SK-N-SH (cell line): ENCODE results near the gene STX18. TPM values are rescaled to one million over a fixed set of nuclear protein-coding genes. Genes with fewer than 3 reads are reported as not detected.

Experiments used
- CTCF ChIA-PET: fragments of 300-600, 350-600 bp; formaldehyde crosslinking; extraction: SDS; loops from one replicate; lab custom pipeline; 2021; lab: Yijun Ruan, JAX
- POLR2A ChIA-PET: fragments of 350-600 bp; sonication (Branson Sonifier 250); formaldehyde crosslinking; extraction: SDS; loops from one replicate; lab custom pipeline; 2020; ENCODE audit warnings: antibody characterized with exemption, inconsistent platforms; lab: Yijun Ruan, JAX
- DNase-seq: peaks from one replicate; pipeline ENCODE4 v3.0.0; 2012
- H2AFZ ChIP-seq: fragments of 200-600 bp; sonication (generic); 2 replicates; pipeline ENCODE4 v1.8.1; 2016; ENCODE audit warnings: antibody characterized with exemption, mild to moderate bottlenecking, low read depth
- H3F3A ChIP-seq: fragments of 200-600 bp; sonication (generic); replicated peaks from 2 replicates; pipeline ENCODE3; 2016; ENCODE audit warnings: antibody characterized with exemption, mild to moderate bottlenecking; ENCODE audit not compliant: insufficient read depth
- H3K27ac ChIP-seq, 2 experiments: fragments of 200-500 bp in 1 of 2; fragments of 200-600 bp in 1 of 2; sonication (Bioruptor generic) in 1 of 2; sonication (generic), shearing (Covaris generic) in 1 of 2; 2 replicates each; pipeline versions ENCODE4 v1.5.1 to v1.6.1; 2014 to 2016; ENCODE audit warnings: low read depth in 2 of 2, inconsistent platforms in 1 of 2, low read length in 1 of 2, mild to moderate bottlenecking in 1 of 2, mixed read lengths in 1 of 2
- H3K27me3 ChIP-seq: fragments of 200-600 bp; sonication (generic), shearing (Covaris generic); 2 replicates; pipeline ENCODE4 v1.6.1; 2016; ENCODE audit warnings: mixed run types; ENCODE audit not compliant: insufficient read depth
- H3K36me3 ChIP-seq, 2 experiments: fragments of 200-500 bp in 1 of 2; fragments of 200-600 bp in 1 of 2; sonication (Bioruptor generic) in 1 of 2; sonication (generic) in 1 of 2; replicated peaks in 1 of 2; 2 replicates each; pipeline versions ENCODE3 to v1.5.1; 2014 to 2016; ENCODE audit warnings: low read length in 1 of 2, mild to moderate bottlenecking in 1 of 2; ENCODE audit not compliant: insufficient read depth in 2 of 2, control insufficient read depth in 1 of 2
- H3K4me1 ChIP-seq, 2 experiments: fragments of 200-500 bp in 1 of 2; fragments of 200-600 bp in 1 of 2; sonication (Bioruptor generic) in 1 of 2; sonication (generic), shearing (Covaris generic) in 1 of 2; 2 replicates each; pipeline versions ENCODE4 v1.5.1 to v1.6.1; 2014 to 2016; ENCODE audit warnings: low read depth in 1 of 2, low read length in 1 of 2, mixed run types in 1 of 2; ENCODE audit not compliant: insufficient read depth in 2 of 2, control insufficient read depth in 1 of 2
- H3K4me2 ChIP-seq: fragments of 200-600 bp; sonication (generic), shearing (Covaris generic); 2 replicates; pipeline ENCODE4 v1.6.1; 2017; ENCODE audit warnings: mixed run types
- H3K4me3 ChIP-seq, 2 experiments: fragments of 200-500 bp in 1 of 2; fragments of 200-600 bp in 1 of 2; sonication (Bioruptor generic) in 1 of 2; sonication (generic), shearing (Covaris generic) in 1 of 2; 2 replicates each; pipeline versions ENCODE4 v1.5.1 to v1.8.1; 2014 to 2016; ENCODE audit warnings: low read depth in 2 of 2, inconsistent platforms in 1 of 2, low read length in 1 of 2, mild to moderate bottlenecking in 1 of 2, mixed read lengths in 1 of 2, moderate library complexity in 1 of 2
- H3K79me2 ChIP-seq: fragments of 200-600 bp; sonication (generic); 2 replicates; pipeline ENCODE4 v1.8.1; 2017; ENCODE audit warnings: mild to moderate bottlenecking; ENCODE audit not compliant: insufficient read depth
- H3K9ac ChIP-seq: fragments of 200-600 bp; sonication (generic); 2 replicates; pipeline ENCODE4 v1.6.1; 2017; ENCODE audit warnings: mixed run types
- H3K9me2 ChIP-seq: fragments of 200-600 bp; sonication (generic); 2 replicates; pipeline ENCODE4 v1.6.1; 2017; ENCODE audit warnings: mixed run types
- H3K9me3 ChIP-seq: fragments of 200-600 bp; sonication (generic); 2 replicates; pipeline ENCODE4 v1.6.1; 2017; ENCODE audit warnings: mixed run types, mild to moderate bottlenecking, moderate library complexity
- H4K20me1 ChIP-seq: fragments of 200-600 bp; sonication (generic); 2 replicates; pipeline ENCODE4 v1.6.1; 2017; ENCODE audit warnings: mild to moderate bottlenecking, mixed run types; ENCODE audit not compliant: insufficient read depth
- CHD2 ChIP-seq: fragments of 150-350 bp; IDR thresholded peaks from 2 replicates; pipeline ENCODE4 v1.6.1; 2018; ENCODE audit warnings: low read length; ENCODE audit not compliant: partially characterized antibody
- ELF1 ChIP-seq: IDR thresholded peaks from 2 replicates; pipeline ENCODE4 v1.4.0; 2012
- EZH2phosphoT487 ChIP-seq: fragments of 200-600 bp; sonication (generic); IDR thresholded peaks from 2 replicates; pipeline ENCODE4 v1.6.1; 2017; ENCODE audit warnings: low read depth, mixed run types, mild to moderate bottlenecking, antibody characterized with exemption, moderate library complexity, borderline replicate concordance
- GABPA ChIP-seq: IDR thresholded peaks from 2 replicates; pipeline ENCODE4 v1.4.0; 2012; ENCODE audit warnings: low read depth, mild to moderate bottlenecking
- GATA2 ChIP-seq: sonication (generic); formaldehyde crosslinking; IDR thresholded peaks from 2 replicates; pipeline ENCODE4 v1.5.0; 2020; ENCODE audit warnings: mild to moderate bottlenecking, missing genetic modification reagents
- NFIC ChIP-seq: IDR thresholded peaks from 2 replicates; pipeline ENCODE4 v1.4.0; 2012; ENCODE audit warnings: borderline replicate concordance
- POLR2AphosphoS5 ChIP-seq: IDR thresholded peaks from 2 replicates; pipeline ENCODE4 v1.6.1; 2012; ENCODE audit warnings: low read depth, low read length
- SMC3 ChIP-seq: IDR thresholded peaks from 2 replicates; pipeline ENCODE4 v1.6.1; 2012; ENCODE audit warnings: low read depth, low read length, improper control_type of control experiment
- WGBS: methylation state at CpG from one replicate; pipeline ENCODE4 v1.1.6; 2017; ENCODE audit warnings: low lambda C conversion rate; 5-methylcytosine and 5-hydroxymethylcytosine counted together
- polyA plus RNA-seq, 3 experiments: library from polyadenylated mRNA; depleted of rRNA; stranded (reverse); fragments of >200 nt; gene quantifications; 2 replicates each; pipeline ENCODE4 v1.2.3, GENCODE V29; 2012
- TF ChIP-seq, protein P1 (sequence below): fragments of 150-350 bp; IDR thresholded peaks from 2 replicates; pipeline ENCODE4 v1.6.1; 2016; ENCODE audit warnings: mild to moderate bottlenecking, low read depth, low read length
- TF ChIP-seq, protein P2 (sequence below): fragments of 200-600 bp; sonication (generic); IDR thresholded peaks from 2 replicates; pipeline ENCODE4 v1.6.1; 2017; ENCODE audit warnings: antibody characterized with exemption, mild to moderate bottlenecking, moderate library complexity
- TF ChIP-seq, protein P3 (sequence below): IDR thresholded peaks from 2 replicates; pipeline ENCODE4 v1.4.0; 2012; ENCODE audit warnings: low read depth

Gene STX18
- polyA plus RNA-seq, 1 of the 3 experiments (the other 2 are of a cell fraction), result 17.3 TPM

DNA sequence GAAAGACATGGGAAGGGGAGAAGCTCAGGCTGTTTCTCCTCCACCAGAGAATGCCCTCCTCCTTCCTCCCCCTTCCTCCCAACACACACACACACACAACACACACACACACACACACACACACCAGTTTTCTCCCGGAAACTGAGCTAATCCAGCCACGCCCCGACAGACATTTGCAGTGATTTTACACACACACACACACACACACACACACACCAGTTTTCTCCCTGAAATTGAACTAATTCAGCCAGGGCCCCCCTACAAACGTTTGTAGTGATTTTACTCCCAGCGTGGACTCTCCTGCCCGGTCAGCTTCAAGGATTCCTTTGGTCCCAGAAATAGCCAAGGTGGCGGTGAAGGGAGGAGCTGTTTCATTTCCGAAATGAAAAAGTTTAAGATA, 32.9 kb upstream of the STX18 start:
- POLR2A ChIA-PET, result no interaction called here

DNA sequence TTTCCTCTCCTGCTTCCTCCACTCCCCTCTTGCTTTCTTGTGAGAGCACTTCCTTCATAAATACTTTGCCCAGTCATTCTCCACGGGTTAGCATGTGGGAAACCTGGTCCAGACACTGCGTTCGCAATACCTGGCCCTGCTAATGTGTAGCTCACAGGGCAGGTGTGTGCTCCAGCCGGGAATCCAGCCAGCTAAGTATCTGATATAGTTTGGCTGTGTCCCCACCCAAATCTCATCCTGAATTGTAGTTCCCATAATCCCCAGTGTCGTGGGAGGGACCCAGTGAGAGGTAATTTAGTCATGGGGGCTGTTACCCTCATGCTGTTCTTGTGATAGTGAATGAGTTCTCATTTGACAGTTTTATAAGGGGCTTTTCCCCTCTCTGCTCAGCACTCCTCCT, 32.2 kb upstream of the STX18 start:
- 92% methylated on average over 5 of the region's 5 CpGs for WGBS
- Histone ChIP-seq H3K9me2 (no peaks in the 10 kb centered on the region), H3K4me1 (no peaks in the 10 kb centered on the region; a peak in 1 of 4 replicates), H3K27ac (no peak overlapping the region), H3F3A (no peaks in the 10 kb centered on the region), H4K20me1 (no peaks in the 10 kb centered on the region), H3K9ac (no peak overlapping the region), H3K79me2 (no peaks in the 10 kb centered on the region), H3K27me3 (no peaks in the 10 kb centered on the region), H3K9me3 (no peaks in the 10 kb centered on the region), H3K4me3 (no peak overlapping the region), H3K36me3 (no peaks in the 10 kb centered on the region), H2AFZ (no peak overlapping the region), H3K4me2 (no peak overlapping the region)
- POLR2A ChIA-PET, result no interaction called here
- CTCF ChIA-PET, result interaction anchor here (1.2 to 1.5 kb wide), 2 partner anchors 17 to 54 kb away, joined by 3 read pairs; no protein-coding TSS in a partner anchor
- TF ChIP-seq, protein P1, sequence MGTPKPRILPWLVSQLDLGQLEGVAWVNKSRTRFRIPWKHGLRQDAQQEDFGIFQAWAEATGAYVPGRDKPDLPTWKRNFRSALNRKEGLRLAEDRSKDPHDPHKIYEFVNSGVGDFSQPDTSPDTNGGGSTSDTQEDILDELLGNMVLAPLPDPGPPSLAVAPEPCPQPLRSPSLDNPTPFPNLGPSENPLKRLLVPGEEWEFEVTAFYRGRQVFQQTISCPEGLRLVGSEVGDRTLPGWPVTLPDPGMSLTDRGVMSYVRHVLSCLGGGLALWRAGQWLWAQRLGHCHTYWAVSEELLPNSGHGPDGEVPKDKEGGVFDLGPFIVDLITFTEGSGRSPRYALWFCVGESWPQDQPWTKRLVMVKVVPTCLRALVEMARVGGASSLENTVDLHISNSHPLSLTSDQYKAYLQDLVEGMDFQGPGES, result no peak
- no peak for TF ChIP-seq GATA2 (CRISPR knock-in tag)
- TF ChIP-seq GABPA, result no peak
- TF ChIP-seq CHD2, result no peak
- TF ChIP-seq NFIC, result no peak
- no peak for TF ChIP-seq SMC3
- no peak for TF ChIP-seq EZH2phosphoT487
- TF ChIP-seq POLR2AphosphoS5, result no peak
- TF ChIP-seq, protein P2, sequence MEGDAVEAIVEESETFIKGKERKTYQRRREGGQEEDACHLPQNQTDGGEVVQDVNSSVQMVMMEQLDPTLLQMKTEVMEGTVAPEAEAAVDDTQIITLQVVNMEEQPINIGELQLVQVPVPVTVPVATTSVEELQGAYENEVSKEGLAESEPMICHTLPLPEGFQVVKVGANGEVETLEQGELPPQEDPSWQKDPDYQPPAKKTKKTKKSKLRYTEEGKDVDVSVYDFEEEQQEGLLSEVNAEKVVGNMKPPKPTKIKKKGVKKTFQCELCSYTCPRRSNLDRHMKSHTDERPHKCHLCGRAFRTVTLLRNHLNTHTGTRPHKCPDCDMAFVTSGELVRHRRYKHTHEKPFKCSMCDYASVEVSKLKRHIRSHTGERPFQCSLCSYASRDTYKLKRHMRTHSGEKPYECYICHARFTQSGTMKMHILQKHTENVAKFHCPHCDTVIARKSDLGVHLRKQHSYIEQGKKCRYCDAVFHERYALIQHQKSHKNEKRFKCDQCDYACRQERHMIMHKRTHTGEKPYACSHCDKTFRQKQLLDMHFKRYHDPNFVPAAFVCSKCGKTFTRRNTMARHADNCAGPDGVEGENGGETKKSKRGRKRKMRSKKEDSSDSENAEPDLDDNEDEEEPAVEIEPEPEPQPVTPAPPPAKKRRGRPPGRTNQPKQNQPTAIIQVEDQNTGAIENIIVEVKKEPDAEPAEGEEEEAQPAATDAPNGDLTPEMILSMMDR, result no peak
- DNase-seq, result no peak

More for the DNA sequence above, 32.9 kb upstream of the STX18 start:
- CTCF ChIA-PET, result interaction anchor here (1.1 to 1.2 kb wide), 2 partner anchors 11 to 18 kb away, joined by 3 read pairs; no protein-coding TSS in a partner anchor
- Histone ChIP-seq H2AFZ (peak overlapping the region; percentile 66), H3K27ac (no peak overlapping the region), H3K9me2 (no peaks in the 10 kb centered on the region), H3K9ac (peak overlapping the region; percentile 51), H3K36me3 (no peaks in the 10 kb centered on the region), H3K27me3 (no peaks in the 10 kb centered on the region), H3K4me1 (no peaks in the 10 kb centered on the region; a peak in 1 of 4 replicates), H3F3A (no peaks in the 10 kb centered on the region), H3K4me2 (peak overlapping the region; percentile 65), H3K4me3 (peak overlapping the region; percentile 48; a peak in 3 of 4 replicates), H3K9me3 (no peaks in the 10 kb centered on the region), H3K79me2 (no peaks in the 10 kb centered on the region), H4K20me1 (no peaks in the 10 kb centered on the region)
- DNase-seq, result no peak
- TF ChIP-seq, protein P3, sequence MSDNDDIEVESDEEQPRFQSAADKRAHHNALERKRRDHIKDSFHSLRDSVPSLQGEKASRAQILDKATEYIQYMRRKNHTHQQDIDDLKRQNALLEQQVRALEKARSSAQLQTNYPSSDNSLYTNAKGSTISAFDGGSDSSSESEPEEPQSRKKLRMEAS, result 0 out of 2 replicates have a peak, but pooled peaks have one; percentile 8
- no peak for TF ChIP-seq ELF1
- 69% methylated on average over 8 of the region's 8 CpGs for WGBS
